Amniotic epithelial cell (primary cell): ENCODE measurements around the gene CTSG.
"Not testable (repeated sequence)": the region's sequence is repeated elsewhere in the genome, so short reads cannot be mapped to it uniquely, and the experiment has no call there.

Source experiments
- DNase-seq: peaks from one replicate; pipeline ENCODE4 v3.0.0-alpha.2; 2010; ENCODE audit warnings: low read depth

CTSG gene

GRCh38 chr14:24542346-24542936 lies 33.6 kb downstream of the CTSG start:
- no peak for DNase-seq

DNA sequence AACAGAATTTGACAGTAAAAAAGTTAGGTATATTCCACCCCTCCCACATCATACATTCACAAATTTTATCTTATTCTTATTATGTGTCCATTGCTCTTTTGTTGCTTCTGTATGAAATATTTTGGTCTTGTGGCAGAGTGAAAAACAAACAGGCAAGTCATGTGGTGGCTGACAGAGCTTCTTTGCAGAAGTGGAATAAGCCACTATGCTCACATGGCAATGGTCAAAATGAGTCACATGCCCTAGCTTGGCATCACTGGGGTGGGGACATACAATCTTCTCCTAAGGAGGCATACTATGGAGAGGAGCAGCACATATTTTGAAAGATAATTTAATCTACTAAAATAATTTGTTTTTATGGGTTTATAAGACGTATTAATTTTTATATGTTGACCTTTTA lies 40.3 kb downstream of the CTSG start:
- DNase-seq = no peak

- DNase-seq = no peak
Measured at GRCh38 chr14:24534286-24534685, 41.8 kb downstream of the CTSG start.

DNA sequence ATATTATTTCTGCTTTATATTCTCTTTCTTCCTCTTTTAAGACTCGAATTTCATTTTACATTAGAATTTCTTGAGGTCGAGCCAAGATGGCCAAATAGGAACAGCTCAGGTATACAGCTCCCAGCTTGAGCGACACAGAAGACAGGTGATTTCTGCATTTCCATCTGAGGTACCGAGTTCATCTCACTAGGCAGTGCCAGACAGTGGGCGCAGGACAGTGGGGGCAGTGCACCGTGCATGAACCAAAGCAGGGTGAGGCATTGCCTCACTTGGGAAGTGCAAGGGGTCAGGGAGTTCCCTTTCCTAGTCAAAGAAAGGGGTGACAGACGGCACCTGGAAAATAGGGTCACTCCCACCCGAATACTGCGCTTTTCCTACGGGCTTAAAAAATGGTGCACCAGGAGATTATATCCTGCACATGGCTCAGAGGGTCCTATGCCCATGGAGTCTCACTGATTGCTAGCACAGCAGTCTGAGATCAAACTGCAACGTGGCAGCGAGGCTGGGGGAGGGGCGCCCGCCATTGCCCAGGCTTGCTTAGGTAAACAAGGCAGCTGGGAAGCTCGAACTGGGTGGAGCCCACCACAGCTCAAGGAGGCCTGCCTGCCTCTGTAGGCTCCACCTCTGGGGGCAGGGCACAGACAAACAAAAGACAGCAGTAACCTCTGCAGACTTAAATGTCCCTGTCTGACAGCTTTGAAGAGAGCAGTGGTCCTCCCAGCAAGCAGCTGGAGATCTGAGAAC lies 50.0 kb downstream of the CTSG start:
- not testable (repeated sequence) for DNase-seq
